Testis (tissue), 3 donors: ENCODE measurements around the gene MMD2. TPM values are rescaled to one million over a fixed set of nuclear protein-coding genes. Genes with fewer than 3 reads are reported as not detected.

ENCODE experiments used
- DNase-seq: peaks from one replicate; pipeline ENCODE4 v3.0.0-alpha.2; 2019
- H3K27ac ChIP-seq, 2 donors: fragments of 200-600 bp; sonication (generic); one replicate each; pipeline ENCODE4 v1.5.1; 2019
- H3K27me3 ChIP-seq: fragments of 200-600 bp; sonication (generic); one replicate; pipeline ENCODE4 v1.5.1; 2019
- H3K36me3 ChIP-seq: fragments of 200-600 bp; sonication (generic); one replicate; pipeline ENCODE4 v1.5.1; 2017; ENCODE audit warnings: low read depth; ENCODE audit errors: missing control alignments
- H3K4me1 ChIP-seq: fragments of 200-600 bp; sonication (generic); one replicate; pipeline ENCODE4 v1.5.1; 2019
- H3K4me3 ChIP-seq, 2 donors: fragments of 200-600 bp; sonication (generic); one replicate each; pipeline ENCODE4 v1.5.1; 2017 to 2019
- H3K9me3 ChIP-seq: fragments of 200-600 bp; sonication (generic); one replicate; pipeline ENCODE4 v1.5.1; 2017
- CTCF ChIP-seq, 3 experiments: fragments of 450-650 bp in 2 of 3; fragments of 200-600 bp in 1 of 3; sonication (generic) in 1 of 3; IDR thresholded peaks; one replicate each; pipeline ENCODE4 v1.5.1; 2016 to 2019; ENCODE audit warnings: antibody characterized with exemption in 3 of 3, mild to moderate bottlenecking in 2 of 3, moderate library complexity in 1 of 3
- POLR2A ChIP-seq: fragments of 450-650 bp; IDR thresholded peaks from one replicate; pipeline ENCODE4 v1.6.1; 2017; ENCODE audit warnings: antibody characterized with exemption, mild to moderate bottlenecking, moderate library complexity
- WGBS, 2 donors: methylation state at CpG; one replicate each; pipeline ENCODE4 v1.1.5; 2018; 5-methylcytosine and 5-hydroxymethylcytosine counted together
- intact Hi-C: fragments of 100-400 bp; cut with DNase I; formaldehyde crosslinking; loops from one replicate; pipeline ENCODE4 v1.15.1; 2023; ENCODE audit warnings: low total_unique reads
- polyA plus RNA-seq: library from polyadenylated mRNA; stranded (reverse); fragments of 350-450 nt; fragmentation: Illumina TruSeq; extraction: RNeasy Lipid Tissue Mini Kit (QIAGEN cat#74804); gene quantifications from one replicate; pipeline ENCODE4 v1.2.3, GENCODE V29; 2014; ENCODE audit warnings: low read depth, low replicate concordance; ENCODE audit not compliant: insufficient read depth
- total RNA-seq, 2 donors: library from RNA; depleted of rRNA; stranded (reverse); fragments of >200 nt; gene quantifications; one replicate each; pipeline ENCODE4 v1.2.3, GENCODE V29; 2016

Gene MMD2
- total and polyA plus RNA-seq, 3 donors from 2014 or later, result 20.4 to 32.0 (median 21.6) TPM

DNA sequence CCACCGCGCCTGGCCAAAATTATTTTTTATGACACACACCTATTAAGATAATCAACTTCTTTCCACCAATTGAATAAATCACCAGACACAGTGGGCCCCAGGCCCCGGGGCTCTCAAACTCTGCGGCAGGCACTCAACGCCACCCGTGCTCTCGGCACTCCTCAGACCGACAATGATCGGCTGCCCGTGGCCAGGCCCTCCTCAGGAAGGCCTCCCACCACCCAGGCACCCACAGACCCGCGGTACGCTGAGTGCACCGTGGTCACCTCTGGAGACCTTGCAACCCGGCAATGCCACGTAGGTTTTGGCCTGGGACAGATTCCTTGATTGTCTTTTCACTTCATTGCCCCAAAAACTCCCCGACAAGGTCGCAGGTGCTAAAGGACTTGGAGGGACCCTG is 82.4 kb downstream of the MMD2 start:
- no peak overlapping the region for H3K27ac ChIP-seq
- no peaks in the 10 kb centered on the region for H3K36me3 ChIP-seq
- intact Hi-C loops, result no loop called here
- H3K9me3 ChIP-seq, result no peaks in the 10 kb centered on the region
- 96% methylated on average over 18 of the region's 18 CpGs for WGBS, 2 donors
- H3K27me3 ChIP-seq, result no peaks in the 10 kb centered on the region
- TF ChIP-seq POLR2A (no peak), CTCF (IDR thresholded peaks at IDR 0.05) (no peak)
- no peak for DNase-seq
- no peak overlapping the region for H3K4me3 ChIP-seq
- peaks cover 1% of the 10 kb centered on the region for H3K4me1 ChIP-seq

DNA sequence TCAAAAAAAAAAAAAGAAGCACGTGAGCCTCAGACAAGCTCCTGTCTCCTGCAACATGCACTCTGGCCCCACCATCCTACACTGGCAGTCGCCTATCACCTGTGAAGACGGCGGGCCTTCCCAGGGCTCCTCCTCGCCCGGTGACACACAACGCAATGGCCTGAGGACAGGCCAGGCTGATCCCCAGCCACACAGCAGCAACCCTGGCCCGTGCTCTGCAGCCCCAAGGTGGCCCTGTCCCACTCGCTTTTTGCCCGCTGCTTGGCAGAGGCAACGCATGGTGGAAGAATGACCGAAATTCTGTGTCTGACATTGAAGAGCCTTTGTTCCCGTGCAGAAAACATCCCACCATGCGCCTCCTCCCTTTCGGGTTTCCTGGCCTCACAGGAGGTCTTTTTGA is 83.6 kb downstream of the MMD2 start:
- 89 to 94% methylated on average over 11 to 15 of the region's 15 CpGs for WGBS, 2 donors
- intact Hi-C loops, result no loop called here
- Histone ChIP-seq H3K27me3 (no peaks in the 10 kb centered on the region), H3K36me3 (no peaks in the 10 kb centered on the region), H3K27ac (no peak overlapping the region), H3K4me1 (no peaks in the 10 kb centered on the region), H3K4me3 (no peak overlapping the region), H3K9me3 (no peaks in the 10 kb centered on the region)
- DNase-seq, result no peak
- no peak for TF ChIP-seq POLR2A
- no peak for TF ChIP-seq CTCF (IDR thresholded peaks at IDR 0.05)

DNA sequence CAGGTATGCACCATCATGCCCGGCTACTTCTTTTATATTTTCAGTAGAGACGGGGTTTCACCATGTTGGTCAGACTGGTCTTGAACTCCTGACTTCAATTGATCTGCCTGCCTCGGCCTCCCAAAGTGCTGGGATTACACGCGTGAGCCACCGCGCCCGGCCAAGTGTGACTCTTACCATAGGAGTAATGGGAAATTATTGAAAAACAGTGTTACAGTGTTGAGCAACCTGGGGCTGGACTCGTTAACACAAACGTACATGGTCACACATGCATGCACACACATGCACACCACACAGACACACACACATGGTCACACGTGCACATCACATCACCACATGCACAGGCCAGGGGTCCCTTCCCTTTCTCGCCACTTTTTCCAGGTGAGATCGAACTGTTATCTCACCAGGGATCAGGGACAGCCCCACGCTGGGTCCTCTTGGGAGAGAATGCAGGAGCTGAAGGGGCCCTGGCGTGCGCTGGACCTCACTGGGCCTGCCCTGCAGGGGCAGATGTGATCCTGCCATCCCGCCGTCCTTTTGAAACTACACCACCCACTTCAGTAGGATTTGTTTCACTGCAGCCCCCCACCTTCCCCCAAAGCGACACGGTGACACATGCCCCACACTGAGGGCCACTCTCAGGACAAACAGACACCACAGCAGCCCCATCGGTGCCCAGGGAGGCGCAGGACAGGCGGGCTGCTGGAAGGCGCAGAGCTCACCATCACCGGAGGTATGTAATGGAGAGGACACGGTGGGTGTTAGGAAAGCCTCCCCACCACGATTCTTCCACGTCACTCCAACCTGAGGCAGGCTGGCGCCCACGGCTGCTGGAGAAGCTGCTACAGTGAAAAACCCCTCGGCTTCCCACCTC is 85.7 kb downstream of the MMD2 start:
- intact Hi-C loops, result no loop called here
- H3K36me3 ChIP-seq, result no peaks in the 10 kb centered on the region
- WGBS, 2 donors, result 89 to 93% methylated on average over 25 to 31 of the region's 31 CpGs

DNA sequence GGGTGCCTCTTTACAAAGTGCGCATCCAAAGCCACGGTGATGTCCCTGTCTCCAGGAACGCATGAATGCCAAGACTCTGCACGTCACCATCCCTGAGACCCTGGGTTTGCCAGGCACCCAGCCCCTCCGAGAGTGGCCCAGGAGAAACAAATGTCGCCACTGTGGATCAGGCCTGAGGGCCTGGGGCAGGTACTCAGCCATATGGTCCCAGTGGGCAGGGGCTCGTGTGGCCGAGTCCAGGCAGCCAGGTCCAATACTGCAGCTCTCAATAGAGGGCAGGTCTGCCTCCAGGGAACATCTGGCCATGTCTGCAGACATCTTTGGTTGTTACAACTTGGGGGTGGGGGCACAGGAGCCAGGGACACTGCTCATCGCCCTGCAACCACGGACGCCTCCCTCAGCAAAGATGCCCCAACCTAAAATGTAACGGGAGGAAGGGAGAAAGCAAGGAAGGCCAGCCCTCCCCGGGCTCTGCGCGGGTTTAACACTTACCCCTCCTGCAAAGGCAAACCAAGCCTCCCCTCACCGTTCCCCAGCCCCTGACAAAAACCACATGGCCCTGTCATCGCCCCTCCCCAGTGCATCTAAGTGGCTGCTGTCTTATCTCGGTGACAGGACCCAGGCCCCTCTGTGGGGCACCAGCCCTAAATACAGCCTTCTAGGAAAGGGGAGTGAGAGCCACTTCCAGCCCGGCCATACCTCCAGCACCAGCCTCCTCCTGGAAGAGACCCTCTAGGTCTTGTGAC is 86.9 kb downstream of the MMD2 start:
- no peak for DNase-seq
- TF ChIP-seq POLR2A, result no peak
- TF ChIP-seq CTCF (IDR thresholded peaks at IDR 0.05), result no peak
- intact Hi-C loops, result no loop called here
- H3K4me3 ChIP-seq, result no peak overlapping the region
- H3K27ac ChIP-seq, result no peak overlapping the region
- no peaks in the 10 kb centered on the region for H3K4me1 ChIP-seq
- 81 to 86% methylated on average over 8 to 19 of the region's 19 CpGs for WGBS, 2 donors
- H3K27me3 ChIP-seq, result no peaks in the 10 kb centered on the region
- no peaks in the 10 kb centered on the region for H3K36me3 ChIP-seq
- H3K9me3 ChIP-seq, result no peaks in the 10 kb centered on the region

More for the DNA sequence above, 85.7 kb downstream of the MMD2 start:
- H3K27me3 ChIP-seq, result no peaks in the 10 kb centered on the region
- no peak overlapping the region for H3K4me3 ChIP-seq
- TF ChIP-seq CTCF (IDR thresholded peaks at IDR 0.05) (no peak), POLR2A (no peak)
- no peak for DNase-seq
- H3K27ac ChIP-seq, result no peak overlapping the region
- no peaks in the 10 kb centered on the region for H3K4me1 ChIP-seq
- H3K9me3 ChIP-seq, result no peaks in the 10 kb centered on the region
